NCI-H1105 treated with DMSO at 0.1 percent for 48 hours (cell line): ENCODE measurements around the gene TRMT13.
"Not testable (repeated sequence)": the region's sequence is repeated elsewhere in the genome, so short reads cannot be mapped to it uniquely, and the experiment has no call there.

Source experiments
- DNase-seq: peaks from one replicate; lab custom pipeline; 2025; lab: John Stamatoyannopoulos, UW

Gene TRMT13

GRCh38 chr1:100164216-100164615 lies 31.3 kb downstream of the TRMT13 start:
- DNase-seq = no peak

- no peak for DNase-seq
These were observed 31.7 kb downstream of the TRMT13 start for GRCh38 chr1:100164702-100165101.

- no peak for DNase-seq
These were observed 35.1 kb downstream of the TRMT13 start for GRCh38 chr1:100168051-100168450.

GRCh38 chr1:100177295-100178041 lies 44.5 kb downstream of the TRMT13 start:
- DNase-seq = no peak

- DNase-seq = no peak
These were observed 45.1 kb downstream of the TRMT13 start, which contains the start of gene LRRC39 for GRCh38 chr1:100178091-100178490. Gene LRRC39 (minus strand): TSS chr1:100178256. CDS start chr1:100168516, 9,740 bp downstream.

DNA sequence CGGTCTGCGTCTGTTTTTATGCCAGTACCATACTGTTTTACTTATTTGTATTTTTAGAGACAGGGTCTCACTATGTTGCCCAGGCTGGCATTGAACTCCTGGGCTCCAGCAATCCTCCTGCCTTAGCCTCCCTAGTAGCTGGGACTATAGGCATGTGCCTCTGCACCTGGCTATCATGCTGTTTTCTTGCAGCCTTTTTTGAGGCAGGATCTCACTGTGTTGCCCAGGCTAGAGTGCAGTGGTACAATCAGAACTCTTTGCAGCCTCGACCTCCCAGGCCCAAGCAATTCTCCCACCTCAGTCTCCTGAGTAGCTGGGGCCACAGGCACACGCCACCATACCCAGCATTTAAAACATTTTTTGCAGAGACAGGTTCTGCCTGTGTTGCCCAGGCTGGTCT lies 50.4 kb downstream of the TRMT13 start:
- DNase-seq = no peak

DNA sequence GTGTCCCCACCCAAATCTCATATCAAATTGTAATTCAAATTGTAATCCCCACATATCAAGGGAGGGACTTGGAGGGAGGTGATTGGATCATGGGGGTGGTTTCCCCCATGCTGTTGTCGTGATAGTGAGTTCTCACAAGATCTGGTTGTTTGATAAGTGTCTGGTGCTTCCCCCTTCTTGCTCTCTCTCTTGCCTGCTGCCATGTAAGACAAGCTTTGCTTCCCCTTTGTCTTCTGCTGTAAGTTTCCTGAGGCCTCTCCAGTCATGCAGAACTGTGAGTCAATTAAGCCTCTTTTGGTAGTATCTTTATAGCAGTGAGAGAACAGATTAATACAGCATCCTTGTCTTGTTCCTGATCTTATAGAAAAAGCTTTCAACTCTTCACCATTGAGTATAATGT lies 51.6 kb downstream of the TRMT13 start:
- DNase-seq = no peak

- peak; percentile 35 for DNase-seq
These were observed 54.9 kb downstream of the TRMT13 start for GRCh38 chr1:100187912-100188311.

DNA sequence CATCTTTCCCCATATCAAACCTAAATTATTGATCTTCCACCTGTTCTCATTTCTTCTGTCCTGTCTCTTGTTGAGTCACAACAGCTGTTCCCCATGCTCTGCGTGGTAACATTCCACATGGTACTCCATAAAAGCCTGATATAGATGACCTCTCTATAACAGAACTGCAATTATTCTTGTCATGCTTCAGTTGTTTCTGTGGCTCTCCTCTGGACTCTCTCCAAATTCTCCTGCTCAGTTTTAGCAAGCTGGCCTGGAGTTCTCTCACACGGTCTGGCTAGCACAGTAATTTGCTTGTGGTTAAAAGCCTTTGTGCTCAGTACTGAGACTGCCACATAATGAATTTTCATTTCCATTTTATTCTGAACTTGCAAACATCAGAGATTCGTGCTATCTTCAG lies 55.7 kb downstream of the TRMT13 start:
- peak; percentile 95 for DNase-seq

GRCh38 chr1:100198596-100198995 lies 65.6 kb downstream of the TRMT13 start:
- DNase-seq = no peak

GRCh38 chr1:100200060-100200459 lies 67.1 kb downstream of the TRMT13 start:
- not testable (repeated sequence) for DNase-seq
